Measurements from ENCODE around the gene SFRP5.

GRCh38 chr10:97729014-97729413 lies 42.8 kb downstream of the SFRP5 start:
- TF ChIP-seq POLR2A (IDR thresholded peaks at IDR 0.05) (no peak), CTCF (IDR thresholded peaks at IDR 0.05) (no peak)

Data from vagina (tissue), 2 donors.